OCI-LY7 (cell line): ENCODE measurements around the gene COMMD8. TPM values are rescaled to one million over a fixed set of nuclear protein-coding genes. Genes with fewer than 3 reads are reported as not detected.

Source experiments
- Bru-seq: library from RNA; stranded (reverse); fragments of 400-500 nt; gene quantifications from one replicate; lab custom pipeline; 2021; lab: Mats Ljungman, UMichigan
- BruChase-seq, 2 experiments: library from RNA; stranded (reverse); fragments of 400-500 nt; gene quantifications; one replicate each; lab custom pipeline; 2021; lab: Mats Ljungman, UMichigan
- BruUV-seq: library from RNA; stranded (reverse); fragments of 400-500 nt; replicated peaks from 2 replicates; lab custom pipeline; 2021; lab: Mats Ljungman, UMichigan
- CTCF ChIA-PET: fragments of 300-600 bp; sonication (Branson Sonifier 250); formaldehyde crosslinking; loops from one replicate; lab custom pipeline; 2022; ENCODE audit warnings: antibody characterized with exemption; ENCODE audit not compliant: unreplicated experiment; lab: Charles Lee
- POLR2A ChIA-PET: fragments of 300-600 bp; sonication (Branson Sonifier 250); formaldehyde crosslinking; loops from one replicate; lab custom pipeline; 2022; ENCODE audit warnings: antibody characterized with exemption; lab: Charles Lee
- DNase-seq: peaks from one replicate; pipeline ENCODE4 v3.0.0-alpha.2; 2015; ENCODE audit warnings: low spot score
- H2AFZ ChIP-seq: fragments of 200-600 bp; sonication (generic), shearing (Covaris generic); 2 replicates; pipeline ENCODE4 v1.6.1; 2014; ENCODE audit warnings: mild to moderate bottlenecking, antibody characterized with exemption, low read length, moderate library complexity
- H3K27ac ChIP-seq: fragments of 200-600 bp; sonication (generic); 2 replicates; pipeline ENCODE4 v1.5.1; 2014; ENCODE audit warnings: mixed run types, low read depth, mild to moderate bottlenecking, moderate library complexity, low read length, inconsistent platforms; ENCODE audit not compliant: poor library complexity, severe bottlenecking
- H3K36me3 ChIP-seq: fragments of 200-600 bp; sonication (generic); 2 replicates; pipeline ENCODE4 v1.6.1; 2014; ENCODE audit warnings: mild to moderate bottlenecking, antibody characterized with exemption, low read length, moderate library complexity, mixed read lengths; ENCODE audit not compliant: insufficient read depth
- H3K4me1 ChIP-seq: fragments of 200-600 bp; sonication (generic); 2 replicates; pipeline ENCODE4 v1.5.1; 2014; ENCODE audit warnings: mild to moderate bottlenecking, low read length; ENCODE audit not compliant: insufficient read depth, poor library complexity, severe bottlenecking
- H3K4me2 ChIP-seq: fragments of 200-600 bp; sonication (generic); 2 replicates; pipeline ENCODE4 v1.6.1; 2014; ENCODE audit warnings: mild to moderate bottlenecking, low read length
- H3K4me3 ChIP-seq: fragments of 200-600 bp; sonication (generic); 2 replicates; pipeline ENCODE4 v1.5.1; 2014; ENCODE audit warnings: mild to moderate bottlenecking, low read depth, low read length; ENCODE audit not compliant: poor library complexity, severe bottlenecking
- H3K79me2 ChIP-seq: fragments of 200-600 bp; sonication (generic); 2 replicates; pipeline ENCODE4 v1.6.1; 2016; ENCODE audit warnings: low read depth, mild to moderate bottlenecking, low read length, moderate library complexity, mixed read lengths; ENCODE audit not compliant: insufficient read depth
- H3K9me2 ChIP-seq: fragments of 200-600 bp; sonication (generic); 2 replicates; pipeline ENCODE4 v1.6.1; 2016; ENCODE audit warnings: mild to moderate bottlenecking, low read length, mixed read lengths; ENCODE audit not compliant: insufficient read depth
- H3K9me3 ChIP-seq: fragments of 200-600 bp; sonication (generic); 2 replicates; pipeline ENCODE4 v1.6.1; 2014; ENCODE audit warnings: mild to moderate bottlenecking, mixed run types, low read length, mixed read lengths
- H4K20me1 ChIP-seq: fragments of 200-600 bp; sonication (generic); 2 replicates; pipeline ENCODE4 v1.6.1; 2014; ENCODE audit warnings: mild to moderate bottlenecking, antibody characterized with exemption, low read length, moderate library complexity, mixed read lengths; ENCODE audit not compliant: insufficient read depth
- CTCF ChIP-seq: fragments of 200-600 bp; sonication (generic); conservative IDR thresholded peaks from 2 replicates; pipeline ENCODE4 v1.5.1; 2014; ENCODE audit warnings: mild to moderate bottlenecking, antibody characterized with exemption, low read length, moderate library complexity, mixed read lengths
- EZH2phosphoT487 ChIP-seq: fragments of 200-600 bp; sonication (generic); IDR thresholded peaks from 2 replicates; pipeline ENCODE4 v1.6.1; 2018; ENCODE audit warnings: low read depth, borderline replicate concordance, mild to moderate bottlenecking, mixed run types, antibody characterized with exemption, low read length, moderate library complexity, mixed read lengths
- intact Hi-C: fragments of 100-400 bp; cut with micrococcal nuclease; formaldehyde crosslinking; loops from one replicate; pipeline ENCODE4 v1.10.0; 2022; ENCODE audit not compliant: unreplicated experiment
- long read RNA-seq: library from polyadenylated mRNA; stranded (forward); transcript quantifications from one replicate; pipeline ENCODE4 v2.0.0, GENCODE V29; 2022
- total RNA-seq, 2 experiments: library from RNA; depleted of rRNA in 1 of 2; stranded (reverse); fragments of >200 nt in 1 of 2; shearing (Covaris generic) in 1 of 2; gene quantifications; 2 replicates each; pipeline ENCODE4 v1.2.3, GENCODE V29; 2014 to 2022

COMMD8 gene
- total RNA-seq (2014; rRNA removed; shearing (Covaris generic)), result 25.8 and 29.1 TPM in 2 replicates
- 37.2 and 38.7 TPM in 2 replicates for total RNA-seq (2022)
- Bru-seq, nascent RNA, result percentile 75 among the genes with signal in this experiment
- BruChase-seq, experiment 1, labeled RNA remaining after a 6-hour chase, result percentile 79 among the genes with signal in this experiment
- BruChase-seq, experiment 2, labeled RNA remaining after a 2-hour chase, result percentile 67 among the genes with signal in this experiment
- long read RNA-seq, transcript COMMD8-201 (5 exons, 1,469 nt), result major isoform, 159 of 170 reads
- long read RNA-seq, partial matches to known transcripts, result 2 of 170 reads
- long read RNA-seq, other reads (novel, unspliced or antisense), result 9 of 170 reads

GRCh38 chr4:47463235-47463956, at the start of gene COMMD8:
Gene COMMD8 (minus strand): TSS chr4:47463702. CDS start chr4:47463651, 51 bp downstream.
- intact Hi-C loops, result loop anchor here (1.0 to 2.0 kb wide), 3 partner anchors 22 to 451 kb away; partner anchors contain the start of genes ATP10D and NFXL1
- peak; percentile 99 for DNase-seq
- H4K20me1 ChIP-seq, result no peaks in the 10 kb centered on the region
- H3K9me2 ChIP-seq, result no peaks in the 10 kb centered on the region
- H3K4me2 ChIP-seq, result peak within 1 kb of the TSS; percentile 92
- ChIA-PET POLR2A (interaction anchor here (0.7 to 10.3 kb wide), 14 partner anchors 7 to 584 kb away, joined by 3 to 140 read pairs (median 4); partner anchors contain the start of gene ATP10D), CTCF (interaction anchor here (1.0 to 1.3 kb wide), 3 partner anchors 10 to 57 kb away, joined by 3 to 4 read pairs (median 4); no protein-coding TSS in a partner anchor)
- TF ChIP-seq CTCF (peak; percentile 46; the same call in 1 of the 2 replicates), EZH2phosphoT487 (no peak)
- no peaks in the 10 kb centered on the region for H3K9me3 ChIP-seq
- H3K79me2 ChIP-seq, result peaks cover 17% of the 10 kb centered on the region
- H3K4me3 ChIP-seq, result peak within 1 kb of the TSS; percentile 84
- no TSS peak for BruUV-seq
- peaks cover 17% of the 10 kb centered on the region for H3K36me3 ChIP-seq
- H3K4me1 ChIP-seq, result peaks cover 45% of the 10 kb centered on the region
- H3K27ac ChIP-seq, result peak within 1 kb of the TSS; percentile 81
- H2AFZ ChIP-seq, result peak within 1 kb of the TSS; percentile 93

GRCh38 chr4:47510506-47511143, 47.1 kb upstream of the COMMD8 start:
- ChIA-PET CTCF (no interaction called here), POLR2A (interaction anchor here (0.7 to 0.8 kb wide), 3 partner anchors 21 to 36 kb away, joined by 3 to 5 read pairs (median 3); no protein-coding TSS in a partner anchor)
- no peak for DNase-seq
- H3K27ac ChIP-seq, result no peak overlapping the region
- H2AFZ ChIP-seq, result no peak overlapping the region
- no peak overlapping the region for H3K4me3 ChIP-seq
- H3K9me3 ChIP-seq, result no peaks in the 10 kb centered on the region
- peaks cover 7% of the 10 kb centered on the region; the same call in 1 of the 2 replicates for H3K36me3 ChIP-seq
- peaks cover 6% of the 10 kb centered on the region for H3K4me1 ChIP-seq
- H3K79me2 ChIP-seq, result no peaks in the 10 kb centered on the region
- peak; percentile 56 for TF ChIP-seq CTCF
- TF ChIP-seq EZH2phosphoT487, result no peak
- intact Hi-C loops, result no loop called here
- H3K4me2 ChIP-seq, result no peak overlapping the region
- no peaks in the 10 kb centered on the region for H4K20me1 ChIP-seq
- no TSS peak for BruUV-seq
- no peaks in the 10 kb centered on the region for H3K9me2 ChIP-seq
